Gastrocnemius medialis (tissue), 4 donors: ENCODE results near the gene HTT.

Experiments used
- POLR2A ChIP-seq, 2 donors: fragments of 450-650 bp; IDR thresholded peaks; one replicate each; pipeline ENCODE4 v1.6.1; 2017; ENCODE audit warnings: antibody characterized with exemption in 2 of 2, mild to moderate bottlenecking in 2 of 2, moderate library complexity in 2 of 2
- TF ChIP-seq, protein P1 (sequence below), 5 experiments: fragments of 450-650 bp in 3 of 5; fragments of 200-600 bp in 2 of 5; sonication (generic) in 2 of 5; IDR thresholded peaks in 4 of 5; conservative IDR thresholded peaks in 1 of 5; 1 replicate in 4 of 5; 2 replicates in 1 of 5; pipeline ENCODE4 v1.5.1; 2016 to 2019; ENCODE audit warnings: antibody characterized with exemption in 5 of 5, mild to moderate bottlenecking in 3 of 5, moderate library complexity in 3 of 5

- TF ChIP-seq, protein P1, sequence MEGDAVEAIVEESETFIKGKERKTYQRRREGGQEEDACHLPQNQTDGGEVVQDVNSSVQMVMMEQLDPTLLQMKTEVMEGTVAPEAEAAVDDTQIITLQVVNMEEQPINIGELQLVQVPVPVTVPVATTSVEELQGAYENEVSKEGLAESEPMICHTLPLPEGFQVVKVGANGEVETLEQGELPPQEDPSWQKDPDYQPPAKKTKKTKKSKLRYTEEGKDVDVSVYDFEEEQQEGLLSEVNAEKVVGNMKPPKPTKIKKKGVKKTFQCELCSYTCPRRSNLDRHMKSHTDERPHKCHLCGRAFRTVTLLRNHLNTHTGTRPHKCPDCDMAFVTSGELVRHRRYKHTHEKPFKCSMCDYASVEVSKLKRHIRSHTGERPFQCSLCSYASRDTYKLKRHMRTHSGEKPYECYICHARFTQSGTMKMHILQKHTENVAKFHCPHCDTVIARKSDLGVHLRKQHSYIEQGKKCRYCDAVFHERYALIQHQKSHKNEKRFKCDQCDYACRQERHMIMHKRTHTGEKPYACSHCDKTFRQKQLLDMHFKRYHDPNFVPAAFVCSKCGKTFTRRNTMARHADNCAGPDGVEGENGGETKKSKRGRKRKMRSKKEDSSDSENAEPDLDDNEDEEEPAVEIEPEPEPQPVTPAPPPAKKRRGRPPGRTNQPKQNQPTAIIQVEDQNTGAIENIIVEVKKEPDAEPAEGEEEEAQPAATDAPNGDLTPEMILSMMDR (IDR thresholded peaks at IDR 0.05 in 4 of 5, conservative IDR thresholded peaks at IDR 0.05 in 1 of 5) = no peak
- no peak for TF ChIP-seq POLR2A (IDR thresholded peaks at IDR 0.05)
These were observed 43.7 kb upstream of the HTT start for GRCh38 chr4:3030566-3031356.
